ENCODE measurements around the gene NR3C1. TPM values are rescaled to one million over a fixed set of nuclear protein-coding genes. Genes with fewer than 3 reads are reported as not detected.

Gene NR3C1
- total RNA-seq, 1 donor from 2014 or later: 0.17 TPM

GRCh38 chr5:143231416-143231815 lies 172.1 kb downstream of the NR3C1 start:
- Mint-ChIP-seq H3K4me3 (no peak overlapping the region), H3K36me3 (no peaks in the 10 kb centered on the region), H3K27ac (no peak overlapping the region), H3K27me3 (ENCODE audit: insufficient read depth, low read depth) (peaks cover 5% of the 10 kb centered on the region), H3K4me1 (peaks cover 19% of the 10 kb centered on the region), H3K9me3 (no peaks in the 10 kb centered on the region)
- H3F3A ChIP-seq (ENCODE audit: low read depth): no peaks in the 10 kb centered on the region
- H3K27me3 ChIP-seq: no peaks in the 10 kb centered on the region
- H3K9ac ChIP-seq: no peak overlapping the region
- H4K20me1 ChIP-seq (ENCODE audit: low read depth): no peaks in the 10 kb centered on the region
- no peaks in the 10 kb centered on the region for H3K79me2 ChIP-seq (ENCODE audit: low read depth)
- H3K4me2 ChIP-seq: no peak overlapping the region
- no peak for TF ChIP-seq CTCF (IDR thresholded peaks at IDR 0.05)
- no peak for TF ChIP-seq EZH2phosphoT487 (IDR thresholded peaks at IDR 0.05)
- TF ChIP-seq EZH2 (IDR thresholded peaks at IDR 0.05): no peak
- no peaks in the 10 kb centered on the region for H3K9me3 ChIP-seq (ENCODE audit: low read depth)
- no peak for DNase-seq (ENCODE audit: low spot score)
- H3K27ac ChIP-seq: no peak overlapping the region
- no peaks in the 10 kb centered on the region for H3K36me3 ChIP-seq
- H2AFZ ChIP-seq (replicated peaks): no peak overlapping the region
- no peak overlapping the region for H3K4me3 ChIP-seq
- no peaks in the 10 kb centered on the region for H3K4me1 ChIP-seq

GRCh38 chr5:143230676-143230996 lies 172.8 kb downstream of the NR3C1 start:
- H4K20me1 ChIP-seq (ENCODE audit: low read depth): no peaks in the 10 kb centered on the region
- H3K4me2 ChIP-seq: no peak overlapping the region
- Mint-ChIP-seq H3K27me3 (ENCODE audit: insufficient read depth, low read depth) (peaks cover 9% of the 10 kb centered on the region), H3K27ac (peak overlapping the region; percentile 36), H3K9me3 (no peaks in the 10 kb centered on the region), H3K4me1 (peaks cover 19% of the 10 kb centered on the region), H3K36me3 (peaks cover 2% of the 10 kb centered on the region), H3K4me3 (no peak overlapping the region)
- TF ChIP-seq EZH2 (IDR thresholded peaks at IDR 0.05) (no peak), EZH2phosphoT487 (IDR thresholded peaks at IDR 0.05) (no peak), CTCF (IDR thresholded peaks at IDR 0.05) (no peak)
- no peaks in the 10 kb centered on the region for H3K79me2 ChIP-seq (ENCODE audit: low read depth)
- H3K27me3 ChIP-seq: no peaks in the 10 kb centered on the region
- DNase-seq (ENCODE audit: low spot score): no peak
- H3K9ac ChIP-seq: no peak overlapping the region
- no peaks in the 10 kb centered on the region for H3K4me1 ChIP-seq
- H3K27ac ChIP-seq: no peak overlapping the region
- H3K36me3 ChIP-seq: no peaks in the 10 kb centered on the region
- no peaks in the 10 kb centered on the region for H3K9me3 ChIP-seq (ENCODE audit: low read depth)
- no peak overlapping the region for H2AFZ ChIP-seq (replicated peaks)
- H3K4me3 ChIP-seq: no peak overlapping the region
- no peaks in the 10 kb centered on the region for H3F3A ChIP-seq (ENCODE audit: low read depth)

- H3K9ac ChIP-seq: no peak overlapping the region
- H3K27me3 ChIP-seq: no peaks in the 10 kb centered on the region
- Mint-ChIP-seq H3K4me3 (no peak overlapping the region), H3K27me3 (ENCODE audit: insufficient read depth, low read depth) (peaks cover 9% of the 10 kb centered on the region), H3K4me1 (peaks cover 19% of the 10 kb centered on the region), H3K27ac (peak overlapping the region; percentile 36), H3K36me3 (peaks cover 4% of the 10 kb centered on the region), H3K9me3 (no peaks in the 10 kb centered on the region)
- H3K79me2 ChIP-seq (ENCODE audit: low read depth): no peaks in the 10 kb centered on the region
- TF ChIP-seq EZH2 (IDR thresholded peaks at IDR 0.05): no peak
- TF ChIP-seq CTCF (IDR thresholded peaks at IDR 0.05): no peak
- TF ChIP-seq EZH2phosphoT487 (IDR thresholded peaks at IDR 0.05): no peak
- H3K4me3 ChIP-seq: no peak overlapping the region
- no peak overlapping the region for H3K27ac ChIP-seq
- H3K9me3 ChIP-seq (ENCODE audit: low read depth): no peaks in the 10 kb centered on the region
- no peak overlapping the region for H2AFZ ChIP-seq (replicated peaks)
- H3K36me3 ChIP-seq: no peaks in the 10 kb centered on the region
- H4K20me1 ChIP-seq (ENCODE audit: low read depth): no peaks in the 10 kb centered on the region
- no peaks in the 10 kb centered on the region for H3F3A ChIP-seq (ENCODE audit: low read depth)
- H3K4me1 ChIP-seq: no peaks in the 10 kb centered on the region
- peak; percentile 9 for DNase-seq (ENCODE audit: low spot score)
- no peak overlapping the region for H3K4me2 ChIP-seq
These were observed 173.4 kb downstream of the NR3C1 start for GRCh38 chr5:143229896-143230675.

All from neural progenitor cell (in vitro differentiated cells).